Upper lobe of left lung (tissue), 6 donors: ENCODE measurements around the gene PHLDA3. TPM values are rescaled to one million over a fixed set of nuclear protein-coding genes. Genes with fewer than 3 reads are reported as not detected.

Experiments used
- ATAC-seq, 2 donors: fragments of 200-7000 bp; cut with Tn5 transposase; one replicate each; pipeline ENCODE4 v1.9.1; 2022; ENCODE audit warnings: mild to moderate bottlenecking in 2 of 2, moderate library complexity in 2 of 2; ENCODE audit not compliant: low FRiP score in 2 of 2
- DNase-seq, 2 donors: peaks; one replicate each; pipeline ENCODE4 v3.0.0-alpha.2; 2019 to 2020
- H3K27ac ChIP-seq, 4 donors: fragments of 200-600 bp; sonication (generic); one replicate each; pipeline ENCODE4 v1.5.1; 2016 to 2019
- H3K27me3 ChIP-seq, 4 donors: fragments of 200-600 bp; sonication (generic); one replicate each; pipeline ENCODE4 v1.5.1; 2017 to 2019
- H3K36me3 ChIP-seq, 4 donors: fragments of 200-600 bp; sonication (generic); one replicate each; pipeline ENCODE4 v1.5.1; 2016 to 2019
- H3K4me1 ChIP-seq, 4 donors: fragments of 200-600 bp; sonication (generic); one replicate each; pipeline ENCODE4 v1.5.1; 2018 to 2019
- H3K4me3 ChIP-seq, 4 donors: fragments of 200-600 bp; sonication (generic); one replicate each; pipeline ENCODE4 v1.5.1; 2017 to 2019; ENCODE audit warnings: mild to moderate bottlenecking in 2 of 4, moderate library complexity in 1 of 4
- H3K9me3 ChIP-seq, 4 donors: fragments of 200-600 bp; sonication (generic); one replicate each; pipeline ENCODE4 v1.5.1; 2018 to 2019
- CTCF ChIP-seq, 6 experiments: fragments of 450-650 bp in 4 of 6; fragments of 200-600 bp in 2 of 6; sonication (generic) in 2 of 6; IDR thresholded peaks; one replicate each; pipeline ENCODE4 v1.5.1; 2016 to 2019; ENCODE audit warnings: antibody characterized with exemption in 6 of 6
- EP300 ChIP-seq, 4 donors: sonication (generic); formaldehyde crosslinking; IDR thresholded peaks; one replicate each; pipeline ENCODE4 v1.5.1; 2017; ENCODE audit warnings: antibody characterized with exemption in 4 of 4, control low read depth in 2 of 4
- POLR2A ChIP-seq, 4 donors: fragments of 450-650 bp; IDR thresholded peaks; one replicate each; pipeline ENCODE4 v1.5.1; 2016 to 2017; ENCODE audit warnings: antibody characterized with exemption in 4 of 4, mild to moderate bottlenecking in 2 of 4
- POLR2AphosphoS5 ChIP-seq, 2 donors: sonication (generic); formaldehyde crosslinking; IDR thresholded peaks; one replicate each; pipeline ENCODE4 v1.5.1; 2017; ENCODE audit warnings: antibody characterized with exemption in 2 of 2
- WGBS, 2 donors: methylation state at CpG; one replicate each; pipeline ENCODE4 v1.1.5; 2017 to 2018; 5-methylcytosine and 5-hydroxymethylcytosine counted together
- total RNA-seq, 6 donors: library from RNA; depleted of rRNA in 4 of 6; stranded (reverse); fragments of >200 nt in 4 of 6; gene quantifications; one replicate each; pipeline versions ENCODE4 v1.1.0 to v1.2.1, GENCODE V29; 2016 to 2021
- donor health status: DM: no; HTN: no; CAD: no; lungs with moderate emphysema.
- donor health status: DM: no; HTN: yes; CAD: no; lungs with severe emphysema.

PHLDA3 gene
- total RNA-seq, 6 donors from 2014 or later: 45.1 to 211 (median 88.1) TPM

- H3K27ac ChIP-seq: peak overlapping the region; percentile 61 to 77 (median 66)
- H3K36me3 ChIP-seq: no peaks in the 10 kb centered on the region
- no peaks in the 10 kb centered on the region for H3K9me3 ChIP-seq
- no peaks in the 10 kb centered on the region for H3K27me3 ChIP-seq
- 53 to 72% methylated on average over 6 of the region's 6 CpGs for WGBS, 2 donors
- peak in 1 of 2 donors; percentile 58 for ATAC-seq
- H3K4me3 ChIP-seq: no peak overlapping the region
- TF ChIP-seq EP300 (IDR thresholded peaks at IDR 0.05) (peak in 1 of 4 donors; percentile 68), CTCF (IDR thresholded peaks at IDR 0.05) (no peak)
- H3K4me1 ChIP-seq: peaks cover 31 to 53% (median 32%) of the 10 kb centered on the region in 4 donors
- peak in 1 of 2 donors; percentile 70 for DNase-seq
Measured at GRCh38 chr1:201455098-201455497, 13.9 kb downstream of the PHLDA3 start.

GRCh38 chr1:201454608-201455007, 14.4 kb downstream of the PHLDA3 start:
- TF ChIP-seq POLR2AphosphoS5 (IDR thresholded peaks at IDR 0.05) (no peak), POLR2A (IDR thresholded peaks at IDR 0.05) (no peak), CTCF (IDR thresholded peaks at IDR 0.05) (no peak)

GRCh38 chr1:201452866-201453265, 16.1 kb downstream of the PHLDA3 start:
- Histone ChIP-seq H3K4me3 (no peak overlapping the region), H3K27me3 (no peaks in the 10 kb centered on the region), H3K4me1 (peaks cover 39 to 72% (median 53%) of the 10 kb centered on the region in 4 donors), H3K9me3 (no peaks in the 10 kb centered on the region), H3K36me3 (no peaks in the 10 kb centered on the region), H3K27ac (no peak overlapping the region)
- DNase-seq (no peak), ATAC-seq (no peak)
- no peak for TF ChIP-seq EP300 (IDR thresholded peaks at IDR 0.05)
- no peak for TF ChIP-seq CTCF (IDR thresholded peaks at IDR 0.05)
- TF ChIP-seq POLR2AphosphoS5 (IDR thresholded peaks at IDR 0.05): no peak
- TF ChIP-seq POLR2A (IDR thresholded peaks at IDR 0.05): no peak
- 75 to 91% methylated on average over 4 of the region's 4 CpGs for WGBS, 2 donors

More at GRCh38 chr1:201454608-201455007, 14.4 kb downstream of the PHLDA3 start:
- Histone ChIP-seq H3K4me3 (no peak overlapping the region), H3K27ac (peak overlapping the region in 3 of 4 donors; percentile 1 to 77 (median 68)), H3K4me1 (peaks cover 31 to 55% (median 36%) of the 10 kb centered on the region in 4 donors), H3K9me3 (no peaks in the 10 kb centered on the region), H3K27me3 (no peaks in the 10 kb centered on the region), H3K36me3 (no peaks in the 10 kb centered on the region)
- no peak for ATAC-seq
- no peak for DNase-seq
- 81 to 85% methylated on average over 4 of the region's 4 CpGs for WGBS, 2 donors

GRCh38 chr1:201450721-201451291, 18.2 kb downstream of the PHLDA3 start:
- TF ChIP-seq CTCF (IDR thresholded peaks at IDR 0.05): no peak
- TF ChIP-seq POLR2A (IDR thresholded peaks at IDR 0.05): no peak
- TF ChIP-seq EP300 (IDR thresholded peaks at IDR 0.05): peak in 1 of 4 donors; percentile 12
- peak; percentile 19 to 46 for TF ChIP-seq POLR2AphosphoS5 (IDR thresholded peaks at IDR 0.05)
- H3K36me3 ChIP-seq: no peaks in the 10 kb centered on the region
- ATAC-seq (peak; percentile 70 to 78), DNase-seq (peak; percentile 41 to 82)
- H3K4me3 ChIP-seq: no peak overlapping the region
- WGBS, 2 donors: 17 to 26% methylated on average over 7 to 12 of the region's 12 CpGs
- H3K27me3 ChIP-seq: no peaks in the 10 kb centered on the region
- peak overlapping the region; percentile 51 to 80 (median 59) for H3K27ac ChIP-seq
- H3K4me1 ChIP-seq: peaks cover 25 to 55% (median 40%) of the 10 kb centered on the region in 4 donors
- H3K9me3 ChIP-seq: no peaks in the 10 kb centered on the region

GRCh38 chr1:201448990-201449389, 20.0 kb downstream of the PHLDA3 start:
- peak overlapping the region; percentile 37 to 80 (median 53) for H3K27ac ChIP-seq
- H3K4me3 ChIP-seq: no peak overlapping the region
- ATAC-seq (no peak), DNase-seq (peak in 1 of 2 donors; percentile 36)
- H3K9me3 ChIP-seq: no peaks in the 10 kb centered on the region
- no peaks in the 10 kb centered on the region for H3K27me3 ChIP-seq
- 51 to 81% methylated on average over 2 to 3 of the region's 5 CpGs for WGBS, 2 donors
- TF ChIP-seq POLR2AphosphoS5 (IDR thresholded peaks at IDR 0.05) (peak in 1 of 2 donors; percentile 70), POLR2A (IDR thresholded peaks at IDR 0.05) (no peak), EP300 (IDR thresholded peaks at IDR 0.05) (peak in 2 of 4 donors; percentile 34 to 77)
- H3K36me3 ChIP-seq: no peaks in the 10 kb centered on the region
- peaks cover 19 to 46% (median 36%) of the 10 kb centered on the region in 4 donors for H3K4me1 ChIP-seq
